ENCODE measurements around the gene RCN2. TPM values are rescaled to one million over a fixed set of nuclear protein-coding genes. Genes with fewer than 3 reads are reported as not detected.

Gene RCN2
- total RNA-seq, 1 experiment from 2014 or later: 82.7 TPM

- no peaks in the 10 kb centered on the region for H3F3A ChIP-seq (ENCODE audit: low read length, unreplicated experiment)
- no peak overlapping the region for H3K9ac ChIP-seq (ENCODE audit: low read length)
- no peak for ATAC-seq
Measured at GRCh38 chr15:76928201-76928600, 3.3 kb upstream of the RCN2 start.

GRCh38 chr15:76929011-76929760, 2.4 kb upstream of the RCN2 start:
- peaks cover 15% of the 10 kb centered on the region for H3K4me1 ChIP-seq (ENCODE audit: insufficient read depth, low read length)
- H4K20me1 ChIP-seq (ENCODE audit: low read length): no peaks in the 10 kb centered on the region
- no peak overlapping the region for H3K9ac ChIP-seq (ENCODE audit: low read length)
- H3K4me2 ChIP-seq (ENCODE audit: low read length): no peak overlapping the region
- peaks cover 20% of the 10 kb centered on the region for H3K79me2 ChIP-seq (ENCODE audit: low read length)
- no peak overlapping the region for H2AFZ ChIP-seq (ENCODE audit: low read length)
- no peaks in the 10 kb centered on the region for H3K9me2 ChIP-seq (replicated peaks; ENCODE audit: low read length)
- 0 out of 2 replicates have a peak, but pooled peaks cover 3% of the 10 kb centered on the region for H3K36me3 ChIP-seq (ENCODE audit: low read depth, low read length)
- ChIA-PET CTCF (no interaction called here), POLR2A (ENCODE audit: unreplicated experiment) (no interaction called here)
- H3K27ac ChIP-seq (ENCODE audit: low read length): no peak overlapping the region
- TF ChIP-seq EZH2phosphoT487 (IDR thresholded peaks at IDR 0.05; ENCODE audit: borderline replicate concordance, low read length) (no peak), EZH2 (IDR thresholded peaks at IDR 0.05; ENCODE audit: low read length, unreplicated experiment) (no peak), CTCF (conservative IDR thresholded peaks at IDR 0.05; ENCODE audit: low read depth, low read length) (no peak)
- H3K9me3 ChIP-seq (ENCODE audit: low read length): no peaks in the 10 kb centered on the region
- H3K4me3 ChIP-seq (ENCODE audit: low read length): no peak overlapping the region
- intact Hi-C loops (cut with micrococcal nuclease): no loop called here
- H3K27me3 ChIP-seq (ENCODE audit: low read length): no peaks in the 10 kb centered on the region
- no peak for DNase-seq
- ATAC-seq: no peak
- BruUV-seq (replicated peaks): no TSS peak
- no peaks in the 10 kb centered on the region for H3F3A ChIP-seq (ENCODE audit: low read length, unreplicated experiment)

More at GRCh38 chr15:76928201-76928600, 3.3 kb upstream of the RCN2 start:
- DNase-seq: no peak
- POLR2A ChIA-PET (ENCODE audit: unreplicated experiment): no interaction called here
- H3K4me3 ChIP-seq (ENCODE audit: low read length): no peak overlapping the region
- H3K9me3 ChIP-seq (ENCODE audit: low read length): no peaks in the 10 kb centered on the region
- H4K20me1 ChIP-seq (ENCODE audit: low read length): no peaks in the 10 kb centered on the region
- H3K79me2 ChIP-seq (ENCODE audit: low read length): peaks cover 14% of the 10 kb centered on the region
- no TSS peak for BruUV-seq (replicated peaks)
- H3K4me1 ChIP-seq (ENCODE audit: insufficient read depth, low read length): peaks cover 13% of the 10 kb centered on the region
- no peaks in the 10 kb centered on the region for H3K9me2 ChIP-seq (replicated peaks; ENCODE audit: low read length)
- H2AFZ ChIP-seq (ENCODE audit: low read length): no peak overlapping the region; the same call in 1 of the 2 replicates
- no peaks in the 10 kb centered on the region for H3K27me3 ChIP-seq (ENCODE audit: low read length)
- H3K4me2 ChIP-seq (ENCODE audit: low read length): no peak overlapping the region
- H3K27ac ChIP-seq (ENCODE audit: low read length): no peak overlapping the region
- intact Hi-C loops (cut with micrococcal nuclease): no loop called here
- CTCF ChIA-PET: no interaction called here
- H3K36me3 ChIP-seq (ENCODE audit: low read depth, low read length): 0 out of 2 replicates have a peak, but pooled peaks cover under 1% of the 10 kb centered on the region
- no peak for TF ChIP-seq CTCF (conservative IDR thresholded peaks at IDR 0.05; ENCODE audit: low read depth, low read length)
- TF ChIP-seq EZH2phosphoT487 (IDR thresholded peaks at IDR 0.05; ENCODE audit: borderline replicate concordance, low read length): no peak
- TF ChIP-seq EZH2 (IDR thresholded peaks at IDR 0.05; ENCODE audit: low read length, unreplicated experiment): no peak

- H3K27me3 ChIP-seq (ENCODE audit: low read length): no peaks in the 10 kb centered on the region
- DNase-seq: no peak
- no peak; the same call in 1 of the 2 replicates for ATAC-seq
- no peaks in the 10 kb centered on the region for H3F3A ChIP-seq (ENCODE audit: low read length, unreplicated experiment)
- H3K9ac ChIP-seq (ENCODE audit: low read length): peak overlapping the region; percentile 38
- H3K4me3 ChIP-seq (ENCODE audit: low read length): peak overlapping the region; percentile 85
- H3K36me3 ChIP-seq (ENCODE audit: low read depth, low read length): peaks cover 10% of the 10 kb centered on the region; the same call in 1 of the 2 replicates
- no peaks in the 10 kb centered on the region for H4K20me1 ChIP-seq (ENCODE audit: low read length)
- CTCF ChIA-PET: no interaction called here
- H3K9me3 ChIP-seq (ENCODE audit: low read length): no peaks in the 10 kb centered on the region
- peak overlapping the region; percentile 73 for H3K4me2 ChIP-seq (ENCODE audit: low read length)
- TSS peak; percentile 98 for BruUV-seq (replicated peaks)
- H3K79me2 ChIP-seq (ENCODE audit: low read length): peaks cover 20% of the 10 kb centered on the region
- no peak overlapping the region for H3K27ac ChIP-seq (ENCODE audit: low read length)
- peak overlapping the region; percentile 76 for H2AFZ ChIP-seq (ENCODE audit: low read length)
- intact Hi-C loops (cut with micrococcal nuclease): loop anchor here (2.0 kb wide), 1 partner anchor 26 kb away; the partner anchor contains the start of gene SCAPER
- POLR2A ChIA-PET (ENCODE audit: unreplicated experiment): no interaction called here
- TF ChIP-seq EZH2 (IDR thresholded peaks at IDR 0.05; ENCODE audit: low read length, unreplicated experiment) (no peak), CTCF (conservative IDR thresholded peaks at IDR 0.05; ENCODE audit: low read depth, low read length) (no peak), EZH2phosphoT487 (IDR thresholded peaks at IDR 0.05; ENCODE audit: borderline replicate concordance, low read length) (no peak)
- peaks cover 15% of the 10 kb centered on the region for H3K4me1 ChIP-seq (ENCODE audit: insufficient read depth, low read length)
- H3K9me2 ChIP-seq (replicated peaks; ENCODE audit: low read length): no peaks in the 10 kb centered on the region
Measured at GRCh38 chr15:76930831-76931396, 635 bp upstream of the RCN2 start.
